ENCODE data around the gene TRPC4AP.

GRCh38 chr20:35060168-35060567 lies 32.4 kb downstream of the TRPC4AP start:
- TF ChIP-seq CTCF (IDR thresholded peaks at IDR 0.05 in 4 of 5, conservative IDR thresholded peaks at IDR 0.05 in 1 of 5), result no peak
- TF ChIP-seq POLR2A (IDR thresholded peaks at IDR 0.05), result no peak

Measured in gastrocnemius medialis (tissue), 4 donors.